Natural killer cell (primary cell): ENCODE results near the gene CCDC112. TPM values are rescaled to one million over a fixed set of nuclear protein-coding genes. Genes with fewer than 3 reads are reported as not detected.

Experiments
- ATAC-seq, 3 donors: fragments of 150-1000 bp in 2 of 3; fragments of 200-7000 bp in 1 of 3; cut with Tn5 transposase; 1 replicate in 1 of 3; 2 replicates in 2 of 3; pipeline ENCODE4 v1.10.0; 2021; ENCODE audit warnings: mild to moderate bottlenecking in 2 of 3, moderate library complexity in 2 of 3
- DNase-seq, 2 donors: peaks; one replicate each; pipeline versions ENCODE4 v3.0.0 to v3.0.0-alpha.2; 2013 to 2021; ENCODE audit warnings: mixed read lengths in 1 of 2
- H3K27ac ChIP-seq: one replicate; pipeline ENCODE4 v1.5.1; 2013; ENCODE audit warnings: mild to moderate bottlenecking, low read length
- H3K27me3 ChIP-seq: one replicate; pipeline ENCODE4 v1.6.1; 2013; ENCODE audit warnings: low read length; ENCODE audit not compliant: control insufficient read depth, insufficient read depth
- H3K36me3 ChIP-seq: one replicate; pipeline ENCODE4 v1.6.1; 2013; ENCODE audit warnings: low read length; ENCODE audit not compliant: control insufficient read depth, insufficient read depth
- H3K4me1 ChIP-seq: one replicate; pipeline ENCODE4 v1.6.1; 2013; ENCODE audit warnings: low read length; ENCODE audit not compliant: control insufficient read depth, insufficient read depth
- H3K4me3 ChIP-seq: one replicate; pipeline ENCODE4 v1.5.1; 2013; ENCODE audit warnings: low read length
- H3K9me3 ChIP-seq: one replicate; pipeline ENCODE4 v1.6.1; 2013; ENCODE audit warnings: low read length; ENCODE audit not compliant: control insufficient read depth, insufficient read depth
- H3K27ac Mint-ChIP-seq, 2 donors: one replicate each; pipeline ENCODE4 v1.8.0; 2022; ENCODE audit warnings: mild to moderate bottlenecking in 2 of 2, mixed read lengths in 2 of 2, moderate library complexity in 1 of 2
- H3K27me3 Mint-ChIP-seq, 2 donors: one replicate each; pipeline ENCODE4 v1.8.0; 2022; ENCODE audit warnings: low read depth in 2 of 2, mixed read lengths in 2 of 2
- H3K36me3 Mint-ChIP-seq: one replicate; pipeline ENCODE4 v1.8.0; 2022; ENCODE audit warnings: mixed read lengths
- H3K4me1 Mint-ChIP-seq, 2 donors: one replicate each; pipeline ENCODE4 v1.8.0; 2022; ENCODE audit warnings: mixed read lengths in 2 of 2
- H3K4me3 Mint-ChIP-seq: one replicate; pipeline ENCODE4 v1.8.0; 2022; ENCODE audit warnings: mild to moderate bottlenecking, moderate library complexity, mixed read lengths
- H3K9me3 Mint-ChIP-seq, 2 donors: one replicate each; pipeline ENCODE4 v1.8.0; 2022; ENCODE audit warnings: mixed read lengths in 2 of 2
- WGBS: methylation state at CpG from one replicate; pipeline ENCODE4 v1.1.7; 2013; ENCODE audit warnings: missing lambda C conversion rate; ENCODE audit not compliant: insufficient coverage; 5-methylcytosine and 5-hydroxymethylcytosine counted together
- intact Hi-C: fragments of 100-400 bp; cut with micrococcal nuclease; formaldehyde crosslinking; loops from one replicate; pipeline ENCODE4 v1.14.2; 2022
- total RNA-seq, 4 donors: library from RNA; stranded (reverse); fragments of 120-200 nt in 1 of 4; gene quantifications; one replicate each; pipeline versions ENCODE4 v1.2.3 to v1.2.4, GENCODE V29; 2013 to 2022
- TF ChIP-seq, protein P1 (sequence below): fragments of 200-600 bp; IDR thresholded peaks from one replicate; pipeline ENCODE4 v1.8.0; 2022; ENCODE audit warnings: antibody characterized with exemption

Gene CCDC112
- total RNA-seq, 3 donors from 2014 or later (not counting 1 experiment from before 2014, with no cell fraction given), result 2.5 to 3.7 (median 3.1) TPM

DNA sequence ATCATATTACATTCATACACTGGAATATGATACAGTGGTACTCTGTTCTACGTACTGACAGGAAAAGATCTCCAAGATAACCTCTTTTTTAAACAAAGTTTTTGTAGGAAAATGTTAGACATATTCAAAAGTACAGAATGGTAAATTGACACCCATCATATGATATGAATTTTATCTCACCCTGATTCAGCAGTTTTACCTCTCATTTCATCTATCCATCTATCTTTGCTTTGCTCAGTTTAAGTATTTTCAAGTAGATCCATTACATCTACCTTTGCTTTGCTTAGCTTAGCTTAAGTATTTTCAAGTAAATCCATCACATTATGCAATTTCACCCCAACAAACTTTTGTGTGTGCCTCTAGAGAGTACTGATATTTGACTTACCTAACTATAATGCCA, 14.3 kb downstream of the CCDC112 start:
- TF ChIP-seq, protein P1, sequence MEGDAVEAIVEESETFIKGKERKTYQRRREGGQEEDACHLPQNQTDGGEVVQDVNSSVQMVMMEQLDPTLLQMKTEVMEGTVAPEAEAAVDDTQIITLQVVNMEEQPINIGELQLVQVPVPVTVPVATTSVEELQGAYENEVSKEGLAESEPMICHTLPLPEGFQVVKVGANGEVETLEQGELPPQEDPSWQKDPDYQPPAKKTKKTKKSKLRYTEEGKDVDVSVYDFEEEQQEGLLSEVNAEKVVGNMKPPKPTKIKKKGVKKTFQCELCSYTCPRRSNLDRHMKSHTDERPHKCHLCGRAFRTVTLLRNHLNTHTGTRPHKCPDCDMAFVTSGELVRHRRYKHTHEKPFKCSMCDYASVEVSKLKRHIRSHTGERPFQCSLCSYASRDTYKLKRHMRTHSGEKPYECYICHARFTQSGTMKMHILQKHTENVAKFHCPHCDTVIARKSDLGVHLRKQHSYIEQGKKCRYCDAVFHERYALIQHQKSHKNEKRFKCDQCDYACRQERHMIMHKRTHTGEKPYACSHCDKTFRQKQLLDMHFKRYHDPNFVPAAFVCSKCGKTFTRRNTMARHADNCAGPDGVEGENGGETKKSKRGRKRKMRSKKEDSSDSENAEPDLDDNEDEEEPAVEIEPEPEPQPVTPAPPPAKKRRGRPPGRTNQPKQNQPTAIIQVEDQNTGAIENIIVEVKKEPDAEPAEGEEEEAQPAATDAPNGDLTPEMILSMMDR, result no peak
- peaks cover 0 to 8% of the 10 kb centered on the region in 2 donors for H3K27me3 Mint-ChIP-seq
- H3K4me1 ChIP-seq, result no peaks in the 10 kb centered on the region
- no peaks in the 10 kb centered on the region for H3K9me3 Mint-ChIP-seq
- H3K27ac Mint-ChIP-seq, result no peak overlapping the region
- H3K4me3 ChIP-seq, result no peak overlapping the region
- no peak overlapping the region for H3K4me3 Mint-ChIP-seq
- H3K36me3 Mint-ChIP-seq, result no peaks in the 10 kb centered on the region
- intact Hi-C loops, result no loop called here
- H3K9me3 ChIP-seq, result no peaks in the 10 kb centered on the region
- WGBS, result no CpG with 5 or more reads among the region's 1 CpG
- H3K36me3 ChIP-seq, result no peaks in the 10 kb centered on the region
- H3K27ac ChIP-seq, result no peak overlapping the region
- no peaks in the 10 kb centered on the region for H3K27me3 ChIP-seq
- H3K4me1 Mint-ChIP-seq, result no peaks in the 10 kb centered on the region
- DNase-seq (no peak), ATAC-seq (no peak)

DNA sequence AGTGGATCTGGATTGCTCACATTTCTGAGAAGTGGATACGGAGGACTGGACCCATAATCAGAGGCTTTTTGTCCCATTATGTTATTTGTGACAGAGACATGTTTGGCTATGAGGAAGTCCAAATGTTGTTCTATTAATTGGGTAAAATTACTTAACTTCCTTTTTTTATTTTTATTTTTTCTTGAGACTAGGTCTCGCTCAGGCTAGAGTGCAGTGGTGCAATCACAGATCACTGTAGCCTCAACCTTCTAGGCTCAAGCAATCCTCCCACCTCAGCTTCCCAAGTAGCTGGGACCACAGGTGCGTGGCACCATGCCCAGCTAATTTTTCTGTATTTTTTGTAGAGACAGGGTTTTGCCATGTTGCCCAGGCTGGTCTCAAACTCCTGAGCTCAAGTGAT, 21.9 kb downstream of the CCDC112 start:
- H3K27me3 Mint-ChIP-seq, result peaks cover 0 to 6% of the 10 kb centered on the region in 2 donors
- TF ChIP-seq, protein P1, result no peak
- H3K36me3 ChIP-seq, result no peaks in the 10 kb centered on the region
- H3K27ac ChIP-seq, result no peak overlapping the region
- H3K9me3 Mint-ChIP-seq, result no peaks in the 10 kb centered on the region
- WGBS, result 81% methylated on average over 3 of the region's 3 CpGs
- intact Hi-C loops, result no loop called here
- no peaks in the 10 kb centered on the region for H3K4me1 ChIP-seq
- no peaks in the 10 kb centered on the region for H3K4me1 Mint-ChIP-seq
- ATAC-seq (no peak), DNase-seq (no peak)
- H3K9me3 ChIP-seq, result no peaks in the 10 kb centered on the region
- no peak overlapping the region for H3K4me3 ChIP-seq
- H3K4me3 Mint-ChIP-seq, result no peak overlapping the region
- no peak overlapping the region for H3K27ac Mint-ChIP-seq
- H3K36me3 Mint-ChIP-seq, result peaks cover 6% of the 10 kb centered on the region
- no peaks in the 10 kb centered on the region for H3K27me3 ChIP-seq

- H3K9me3 ChIP-seq, result no peaks in the 10 kb centered on the region
- DNase-seq, result no peak
- Mint-ChIP-seq H3K27me3 (peaks cover 0 to 6% of the 10 kb centered on the region in 2 donors), H3K9me3 (no peaks in the 10 kb centered on the region), H3K36me3 (peaks cover 6% of the 10 kb centered on the region), H3K4me3 (no peak overlapping the region), H3K27ac (no peak overlapping the region), H3K4me1 (no peaks in the 10 kb centered on the region)
- intact Hi-C loops, result no loop called here
- no peaks in the 10 kb centered on the region for H3K36me3 ChIP-seq
- no peaks in the 10 kb centered on the region for H3K27me3 ChIP-seq
- TF ChIP-seq, protein P1, result no peak
- no CpG with 5 or more reads among the region's 3 CpGs for WGBS
- no peak overlapping the region for H3K4me3 ChIP-seq
- no peak overlapping the region for H3K27ac ChIP-seq
- ATAC-seq, result no peak
- H3K4me1 ChIP-seq, result no peaks in the 10 kb centered on the region
Measured at GRCh38 chr5:115272297-115272958, 24.0 kb downstream of the CCDC112 start.
